NCI-H2029 (cell line): Measurements from ENCODE around the gene PM20D2.

ENCODE experiments used
- DNase-seq: peaks from one replicate; lab custom pipeline; 2025; lab: John Stamatoyannopoulos, UW

Gene PM20D2

GRCh38 chr6:89145091-89145955, 532 bp upstream of the PM20D2 start:
- DNase-seq = no peak

- no peak for DNase-seq
Observed at GRCh38 chr6:89146718-89147700, 1.2 kb downstream of the PM20D2 start.

- DNase-seq = no peak
Observed at GRCh38 chr6:89148016-89148750, 2.3 kb downstream of the PM20D2 start.

GRCh38 chr6:89154131-89154530, 8.3 kb downstream of the PM20D2 start:
- DNase-seq = no peak

GRCh38 chr6:89160331-89161092, 14.7 kb downstream of the PM20D2 start:
- no peak for DNase-seq

GRCh38 chr6:89161326-89162046, 15.6 kb downstream of the PM20D2 start:
- no peak for DNase-seq

GRCh38 chr6:89162047-89162371, 16.2 kb downstream of the PM20D2 start:
- DNase-seq = no peak

- no peak for DNase-seq
Observed at GRCh38 chr6:89172131-89172530, 26.3 kb downstream of the PM20D2 start.

GRCh38 chr6:89173634-89174033, 27.8 kb downstream of the PM20D2 start:
- no peak for DNase-seq

- no peak for DNase-seq
Observed at GRCh38 chr6:89180112-89180511, 34.3 kb downstream of the PM20D2 start.

- no peak for DNase-seq
Observed at GRCh38 chr6:89180971-89181370, 35.1 kb downstream of the PM20D2 start.

GRCh38 chr6:89183294-89183693, 37.4 kb downstream of the PM20D2 start:
- DNase-seq = no peak

- DNase-seq = no peak
Observed at GRCh38 chr6:89184344-89184743, 38.5 kb downstream of the PM20D2 start.

GRCh38 chr6:89186762-89187161, 40.9 kb downstream of the PM20D2 start:
- DNase-seq = no peak

GRCh38 chr6:89187504-89187903, 41.6 kb downstream of the PM20D2 start:
- DNase-seq = no peak

GRCh38 chr6:89190741-89191140, 44.9 kb downstream of the PM20D2 start:
- no peak for DNase-seq

- DNase-seq = no peak
Observed at GRCh38 chr6:89194559-89194958, 48.7 kb downstream of the PM20D2 start.

- DNase-seq = no peak
Observed at GRCh38 chr6:89197141-89197540, 51.3 kb downstream of the PM20D2 start.

- no peak for DNase-seq
Observed at GRCh38 chr6:89198235-89198634, 52.4 kb downstream of the PM20D2 start.

GRCh38 chr6:89199579-89199978, 53.7 kb downstream of the PM20D2 start:
- DNase-seq = no peak

GRCh38 chr6:89200706-89201215, 54.9 kb downstream of the PM20D2 start:
- no peak for DNase-seq
